GM21528 (cell line): ENCODE data around the gene DENND4A.
A peak's percentile ranks its signal among the peaks of the same experiment; 100 is the strongest.

ENCODE experiments used
- ATAC-seq: cut with Tn5 transposase; IDR thresholded peaks from one replicate; pipeline ENCODE4 v1.9.1; 2021; ENCODE audit warnings: mild to moderate bottlenecking, moderate library complexity; ENCODE audit not compliant: unreplicated experiment, low FRiP score

Gene DENND4A

GRCh38 chr15:65792138-65792987, at the start of gene DENND4A:
Gene DENND4A (minus strand): TSS chr15:65792293. CDS start chr15:65756450, 35,843 bp downstream.
- peak; percentile 83 for ATAC-seq

- no peak for ATAC-seq
These were observed 49.2 kb upstream of the DENND4A start for GRCh38 chr15:65841121-65841930.

GRCh38 chr15:65839985-65840384, 47.9 kb upstream of the DENND4A start:
- ATAC-seq = no peak

GRCh38 chr15:65839354-65839901, 47.3 kb upstream of the DENND4A start:
- no peak for ATAC-seq

GRCh38 chr15:65837301-65838294, 45.5 kb upstream of the DENND4A start:
- ATAC-seq = no peak

- no peak for ATAC-seq
These were observed 44.6 kb upstream of the DENND4A start for GRCh38 chr15:65836665-65837064.

GRCh38 chr15:65835447-65835846, 43.4 kb upstream of the DENND4A start:
- no peak for ATAC-seq

- ATAC-seq = no peak
These were observed 42.6 kb upstream of the DENND4A start for GRCh38 chr15:65834603-65835282.

GRCh38 chr15:65833501-65834205, 41.6 kb upstream of the DENND4A start:
- no peak for ATAC-seq

GRCh38 chr15:65832549-65833364, 40.7 kb upstream of the DENND4A start:
- no peak for ATAC-seq

GRCh38 chr15:65829130-65829764, 37.2 kb upstream of the DENND4A start:
- no peak for ATAC-seq

- no peak for ATAC-seq
These were observed 36.5 kb upstream of the DENND4A start for GRCh38 chr15:65828585-65828984.

GRCh38 chr15:65827065-65827464, 35.0 kb upstream of the DENND4A start:
- no peak for ATAC-seq

- ATAC-seq = no peak
These were observed 33.0 kb upstream of the DENND4A start for GRCh38 chr15:65824941-65825544.

GRCh38 chr15:65824031-65824743, 32.1 kb upstream of the DENND4A start:
- no peak for ATAC-seq

- no peak for ATAC-seq
These were observed 30.2 kb upstream of the DENND4A start for GRCh38 chr15:65822316-65822715.

GRCh38 chr15:65821070-65821469, 29.0 kb upstream of the DENND4A start:
- ATAC-seq = no peak
